Measurements from ENCODE around the gene CNIH3.

The CNIH3 gene

GRCh38 chr1:224739303-224739996 is 123.3 kb downstream of the CNIH3 start:
- peak; percentile 29 for DNase-seq (ENCODE audit: low read depth)
- no peak overlapping the region for H3K4me3 ChIP-seq (ENCODE audit: low read depth, low read length)
- TF ChIP-seq POLR2A (IDR thresholded peaks at IDR 0.05; ENCODE audit: extremely low read depth, insufficient read length), result no peak
- no peak for TF ChIP-seq CTCF (IDR thresholded peaks at IDR 0.05; ENCODE audit: low read depth, low read length)
- no peak for TF ChIP-seq MAX (IDR thresholded peaks at IDR 0.05; ENCODE audit: low read depth, low read length)
- TF ChIP-seq MYC (IDR thresholded peaks at IDR 0.05; ENCODE audit: low read depth, low read length), result no peak

GRCh38 chr1:224739997-224740684 is 124.0 kb downstream of the CNIH3 start:
- TF ChIP-seq MAX (IDR thresholded peaks at IDR 0.05; ENCODE audit: low read depth, low read length), result no peak
- no peak for TF ChIP-seq MYC (IDR thresholded peaks at IDR 0.05; ENCODE audit: low read depth, low read length)
- TF ChIP-seq POLR2A (IDR thresholded peaks at IDR 0.05; ENCODE audit: extremely low read depth, insufficient read length), result no peak
- TF ChIP-seq CTCF (IDR thresholded peaks at IDR 0.05; ENCODE audit: low read depth, low read length), result no peak
- H3K4me3 ChIP-seq (ENCODE audit: low read depth, low read length), result no peak overlapping the region
- DNase-seq (ENCODE audit: low read depth), result no peak

- no peak for DNase-seq (ENCODE audit: low read depth)
- H3K4me3 ChIP-seq (ENCODE audit: low read depth, low read length), result no peak overlapping the region
- TF ChIP-seq MYC (IDR thresholded peaks at IDR 0.05; ENCODE audit: low read depth, low read length) (no peak), MAX (IDR thresholded peaks at IDR 0.05; ENCODE audit: low read depth, low read length) (no peak), CTCF (IDR thresholded peaks at IDR 0.05; ENCODE audit: low read depth, low read length) (no peak), POLR2A (IDR thresholded peaks at IDR 0.05; ENCODE audit: extremely low read depth, insufficient read length) (no peak)
Observed at GRCh38 chr1:224740685-224741052, 124.6 kb downstream of the CNIH3 start.

GRCh38 chr1:224742349-224742748 is 126.2 kb downstream of the CNIH3 start:
- DNase-seq (ENCODE audit: low read depth), result no peak
- no peak overlapping the region for H3K4me3 ChIP-seq (ENCODE audit: low read depth, low read length)
- TF ChIP-seq MYC (IDR thresholded peaks at IDR 0.05; ENCODE audit: low read depth, low read length) (no peak), CTCF (IDR thresholded peaks at IDR 0.05; ENCODE audit: low read depth, low read length) (no peak), MAX (IDR thresholded peaks at IDR 0.05; ENCODE audit: low read depth, low read length) (no peak), POLR2A (IDR thresholded peaks at IDR 0.05; ENCODE audit: extremely low read depth, insufficient read length) (no peak)

GRCh38 chr1:224743608-224744164 is 127.6 kb downstream of the CNIH3 start:
- DNase-seq (ENCODE audit: low read depth), result no peak
- no peak overlapping the region for H3K4me3 ChIP-seq (ENCODE audit: low read depth, low read length)
- TF ChIP-seq CTCF (IDR thresholded peaks at IDR 0.05; ENCODE audit: low read depth, low read length) (no peak), POLR2A (IDR thresholded peaks at IDR 0.05; ENCODE audit: extremely low read depth, insufficient read length) (no peak), MYC (IDR thresholded peaks at IDR 0.05; ENCODE audit: low read depth, low read length) (no peak), MAX (IDR thresholded peaks at IDR 0.05; ENCODE audit: low read depth, low read length) (no peak)
